Lung (tissue), 16 donors: ENCODE measurements around the gene PLAAT5. TPM values are rescaled to one million over a fixed set of nuclear protein-coding genes. Genes with fewer than 3 reads are reported as not detected.

ENCODE experiments used
- ATAC-seq: fragments of 200-7000 bp; cut with Tn5 transposase; one replicate; pipeline ENCODE4 v1.9.1; 2020; ENCODE audit warnings: moderate number of reproducible peaks; ENCODE audit not compliant: insufficient read depth, low FRiP score
- DNase-seq, 3 donors: peaks; one replicate each; pipeline ENCODE4 v3.0.0-alpha.2; 2013 to 2017
- H3K27ac ChIP-seq, 2 donors: one replicate each; pipeline ENCODE4 v1.5.1; 2013; ENCODE audit warnings: mild to moderate bottlenecking in 2 of 2, moderate library complexity in 2 of 2, control low read depth in 1 of 2, inconsistent platforms in 1 of 2, low read depth in 1 of 2, low read length in 1 of 2
- H3K27me3 ChIP-seq, 3 donors: one replicate each; pipeline ENCODE4 v1.5.1; 2013; ENCODE audit warnings: low read length in 2 of 3; ENCODE audit not compliant: control insufficient read depth in 3 of 3, insufficient read depth in 3 of 3
- H3K36me3 ChIP-seq, 4 donors: one replicate each; pipeline ENCODE4 v1.5.1; 2013; ENCODE audit warnings: low read length in 4 of 4, mild to moderate bottlenecking in 1 of 4, moderate library complexity in 1 of 4; ENCODE audit not compliant: control insufficient read depth in 4 of 4, insufficient read depth in 4 of 4
- H3K4me1 ChIP-seq, 5 donors: one replicate each; pipeline ENCODE4 v1.5.1; 2013; ENCODE audit warnings: low read length in 5 of 5, mild to moderate bottlenecking in 2 of 5, moderate library complexity in 1 of 5; ENCODE audit not compliant: control insufficient read depth in 5 of 5, insufficient read depth in 5 of 5
- H3K4me3 ChIP-seq: one replicate; pipeline ENCODE4 v1.5.1; 2013; ENCODE audit warnings: mild to moderate bottlenecking, control low read depth, moderate library complexity
- H3K9ac ChIP-seq, 2 donors: one replicate each; pipeline ENCODE4 v1.5.1; 2013; ENCODE audit warnings: low read length in 2 of 2, control low read depth in 1 of 2; ENCODE audit not compliant: insufficient read depth in 1 of 2
- H3K9me3 ChIP-seq, 4 donors: one replicate each; pipeline ENCODE4 v1.5.1; 2013; ENCODE audit warnings: low read length in 3 of 4, mild to moderate bottlenecking in 1 of 4, moderate library complexity in 1 of 4; ENCODE audit not compliant: control insufficient read depth in 4 of 4, insufficient read depth in 3 of 4
- WGBS, 2 donors: extraction: QIAGEN DNeasy Blood & Tissue Kit; methylation state at CpG; one replicate each; pipeline ENCODE4 v1.1.7; 2013; 5-methylcytosine and 5-hydroxymethylcytosine counted together
- long read RNA-seq, 5 donors: transcript quantifications; one replicate each; lab custom pipeline, GENCODE V29; 2026
- polyA plus RNA-seq, 2 donors: library from polyadenylated mRNA; stranded (reverse); fragments of 200-250 nt; gene quantifications; one replicate each; pipeline ENCODE4 v1.2.1, GENCODE V29; 2013
- total RNA-seq, 2 donors: library from RNA; depleted of rRNA in 1 of 2; stranded (reverse); fragments of >200 nt in 1 of 2; gene quantifications; one replicate each; pipeline ENCODE4 v1.2.1, GENCODE V29; 2014 to 2021
- TF ChIP-seq, protein P1 (sequence below): IDR thresholded peaks from 2 replicates; pipeline ENCODE4 v1.5.1; 2012; ENCODE audit warnings: mild to moderate bottlenecking; ENCODE audit errors: control extremely low read depth, extremely low read depth
- donor health status: control.
- donor health status: control.
- donor health status: Bipolar disorder and iron deficiency.
- donor health status: healthy.
- donor health status: DM: yes; HTN: yes; CAD: no.

The PLAAT5 gene
- total RNA-seq (1 to 10 TPM; 1.1 to 5.6 TPM), polyA plus RNA-seq (1 to 10 TPM; 2.5 to 3.8 TPM)
- long read RNA-seq, donor 1 = 0 reads
- long read RNA-seq, donor 2 = 0 reads
- long read RNA-seq, donor 3 = 0 reads
- long read RNA-seq, donor 4 = 0 reads
- long read RNA-seq, donor 5 = 0 reads

DNA sequence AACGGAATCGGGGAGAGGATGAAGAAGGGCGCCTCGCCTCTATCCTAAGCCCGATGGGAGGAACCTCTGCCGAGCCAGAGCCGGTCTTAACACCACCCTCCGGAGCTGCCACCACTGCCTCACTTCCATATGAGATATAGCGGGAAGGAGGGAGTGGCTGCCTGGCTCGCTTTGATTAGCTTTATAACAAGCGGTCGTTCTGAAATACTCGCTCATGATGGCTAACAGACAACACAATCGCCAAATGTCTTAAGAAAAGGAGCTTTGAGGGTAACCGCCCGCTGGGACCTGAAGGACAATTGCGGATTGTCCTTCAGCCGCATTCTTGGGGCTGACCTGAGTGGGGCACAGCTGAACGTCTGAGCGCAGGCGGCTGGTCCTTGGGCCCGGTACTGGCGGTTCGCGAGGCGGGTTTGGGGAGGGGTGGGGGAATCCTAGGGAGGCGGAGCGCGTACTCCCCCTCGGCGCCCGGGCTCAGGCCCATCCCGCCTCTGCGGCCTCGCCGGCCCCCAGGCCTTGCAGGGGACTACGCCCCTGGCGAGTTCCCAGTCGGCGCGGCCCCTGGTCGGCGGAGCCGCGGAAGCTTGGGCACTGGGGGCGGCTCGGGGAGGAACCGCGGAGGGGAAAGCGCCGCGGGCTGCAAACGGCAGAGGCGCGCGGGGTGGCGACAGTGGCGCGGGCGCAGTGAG, at the start of gene PLAAT5:
Gene PLAAT5 (minus strand): TSS at position 617 of the 689 bp plus-strand sequence. CDS start 133 bp downstream, at position 484.
- Histone ChIP-seq H3K4me1 (peaks cover 0 to 10% (median 6%) of the 10 kb centered on the region in 5 donors), H3K9me3 (no peaks in the 10 kb centered on the region), H3K36me3 (no peaks in the 10 kb centered on the region), H3K27me3 (peaks cover 0 to 18% (median 0%) of the 10 kb centered on the region in 3 donors), H3K9ac (peak within 1 kb of the TSS in 1 of 2 donors; percentile 72), H3K27ac (peak within 1 kb of the TSS in 1 of 2 donors; percentile 84), H3K4me3 (peak within 1 kb of the TSS; percentile 52)
- peak; percentile 49 to 67 (median 51) for DNase-seq
- peak; percentile 68 for ATAC-seq
- TF ChIP-seq, protein P1, sequence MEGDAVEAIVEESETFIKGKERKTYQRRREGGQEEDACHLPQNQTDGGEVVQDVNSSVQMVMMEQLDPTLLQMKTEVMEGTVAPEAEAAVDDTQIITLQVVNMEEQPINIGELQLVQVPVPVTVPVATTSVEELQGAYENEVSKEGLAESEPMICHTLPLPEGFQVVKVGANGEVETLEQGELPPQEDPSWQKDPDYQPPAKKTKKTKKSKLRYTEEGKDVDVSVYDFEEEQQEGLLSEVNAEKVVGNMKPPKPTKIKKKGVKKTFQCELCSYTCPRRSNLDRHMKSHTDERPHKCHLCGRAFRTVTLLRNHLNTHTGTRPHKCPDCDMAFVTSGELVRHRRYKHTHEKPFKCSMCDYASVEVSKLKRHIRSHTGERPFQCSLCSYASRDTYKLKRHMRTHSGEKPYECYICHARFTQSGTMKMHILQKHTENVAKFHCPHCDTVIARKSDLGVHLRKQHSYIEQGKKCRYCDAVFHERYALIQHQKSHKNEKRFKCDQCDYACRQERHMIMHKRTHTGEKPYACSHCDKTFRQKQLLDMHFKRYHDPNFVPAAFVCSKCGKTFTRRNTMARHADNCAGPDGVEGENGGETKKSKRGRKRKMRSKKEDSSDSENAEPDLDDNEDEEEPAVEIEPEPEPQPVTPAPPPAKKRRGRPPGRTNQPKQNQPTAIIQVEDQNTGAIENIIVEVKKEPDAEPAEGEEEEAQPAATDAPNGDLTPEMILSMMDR = no peak
- WGBS, 2 donors = 11 to 12% methylated on average over 59 to 60 of the region's 60 CpGs

DNA sequence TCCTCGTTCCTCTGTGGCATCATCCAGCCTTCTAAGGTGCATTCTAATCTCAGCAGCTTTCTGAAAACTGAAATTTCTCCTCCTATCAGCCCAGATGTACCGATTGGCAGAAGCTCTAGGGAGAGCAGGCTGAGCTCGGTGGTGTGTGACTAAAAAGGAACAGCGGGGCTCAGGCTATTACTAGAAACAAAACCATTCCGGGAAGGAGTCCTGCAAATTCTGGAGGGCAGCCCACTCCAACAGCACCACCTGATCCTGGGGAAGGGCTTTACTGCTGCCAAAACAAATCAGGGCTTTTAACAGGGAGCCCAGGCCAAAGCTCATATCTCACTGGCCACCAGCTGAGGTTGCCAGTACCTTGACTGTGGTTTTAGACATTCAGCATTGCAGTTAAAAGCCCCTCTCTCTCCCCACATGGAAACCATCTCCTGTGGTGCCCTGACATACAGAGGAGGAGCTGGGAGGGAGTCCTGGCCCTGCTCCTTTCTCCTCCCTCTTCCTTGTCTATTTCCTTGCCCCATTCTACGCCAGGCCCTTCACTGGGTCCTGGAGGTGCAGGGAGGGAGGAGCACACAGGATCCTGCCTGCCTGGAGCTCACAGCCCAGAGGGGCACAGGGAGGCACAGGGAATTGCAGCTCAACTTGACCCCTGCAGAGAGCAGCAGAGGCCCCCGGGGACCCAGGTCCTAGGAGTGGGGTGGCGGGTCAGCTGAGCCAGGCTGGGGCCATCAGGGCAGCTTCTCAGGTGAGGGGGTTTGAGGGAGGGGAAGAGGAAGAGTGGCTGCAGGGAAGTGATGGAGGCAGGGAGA, 46.5 kb upstream of the PLAAT5 start:
- Histone ChIP-seq H3K27ac (peak overlapping the region; percentile 45 to 81), H3K27me3 (no peaks in the 10 kb centered on the region), H3K4me3 (peak overlapping the region; percentile 12), H3K4me1 (peaks cover 0 to 24% (median 8%) of the 10 kb centered on the region in 5 donors), H3K9ac (peak overlapping the region in 1 of 2 donors; percentile 66), H3K36me3 (peaks cover 0 to 3% (median 0%) of the 10 kb centered on the region in 4 donors), H3K9me3 (peaks cover 0 to 2% (median 0%) of the 10 kb centered on the region in 4 donors)
- TF ChIP-seq, protein P1 = no peak
- peak; percentile 63 for ATAC-seq
- peak; percentile 33 to 53 (median 47) for DNase-seq
- WGBS, 2 donors = 22 to 23% methylated on average over 8 of the region's 8 CpGs

- Histone ChIP-seq H3K9ac (peak within 1 kb of the TSS; percentile 16 to 66), H3K4me1 (peaks cover 0 to 24% (median 8%) of the 10 kb centered on the region in 5 donors)
- peak; percentile 29 to 81 (median 59) for DNase-seq
Measured at GRCh38 chr11:63536669-63537292, 45.8 kb upstream of the PLAAT5 start, which contains the start of gene PLAAT4. PLAAT4 (plus strand) TSS chr11:63536808; CDS start chr11:63536869, 61 bp downstream.

More at GRCh38 chr11:63536669-63537292, 45.8 kb upstream of the PLAAT5 start, which contains the start of gene PLAAT4:
- Histone ChIP-seq H3K9me3 (peaks cover 0 to 2% (median 0%) of the 10 kb centered on the region in 4 donors), H3K27me3 (no peaks in the 10 kb centered on the region), H3K4me3 (peak within 1 kb of the TSS; percentile 12), H3K27ac (peak within 1 kb of the TSS; percentile 45 to 81), H3K36me3 (peaks cover 0 to 3% (median 0%) of the 10 kb centered on the region in 4 donors)
- TF ChIP-seq, protein P1 = no peak
- peak; percentile 31 for ATAC-seq
- WGBS, 2 donors = 11 to 25% methylated on average over 10 of the region's 10 CpGs
